Upper lobe of right lung (tissue), 1 donor: ENCODE results near the gene SPRR1A. TPM values are rescaled to one million over a fixed set of nuclear protein-coding genes. Genes with fewer than 3 reads are reported as not detected.

Source experiments
- ATAC-seq: fragments of 200-7000 bp; cut with Tn5 transposase; one replicate; pipeline ENCODE4 v1.9.1; 2020; ENCODE audit warnings: mild to moderate bottlenecking, moderate library complexity
- DNase-seq: peaks from one replicate; pipeline ENCODE4 v3.0.0-alpha.2; 2020
- H3K27ac ChIP-seq: fragments of 200-600 bp; one replicate; pipeline ENCODE4 v1.8.0; 2022
- H3K27me3 ChIP-seq: fragments of 200-600 bp; one replicate; pipeline ENCODE4 v1.8.0; 2022; ENCODE audit warnings: mild to moderate bottlenecking
- H3K36me3 ChIP-seq: fragments of 200-600 bp; one replicate; pipeline ENCODE4 v1.8.0; 2022
- H3K4me1 ChIP-seq: fragments of 200-600 bp; one replicate; pipeline ENCODE4 v1.8.0; 2022
- H3K4me3 ChIP-seq: fragments of 200-600 bp; one replicate; pipeline ENCODE4 v1.8.0; 2022; ENCODE audit warnings: mild to moderate bottlenecking
- H3K9me3 ChIP-seq: fragments of 200-600 bp; one replicate; pipeline ENCODE4 v1.8.0; 2022
- CTCF ChIP-seq: fragments of 200-600 bp; IDR thresholded peaks from one replicate; pipeline ENCODE4 v1.8.0; 2022; ENCODE audit warnings: antibody characterized with exemption
- intact Hi-C: fragments of 100-400 bp; cut with DNase I; formaldehyde crosslinking; loops from one replicate; pipeline ENCODE4 v1.11.0; 2022
- total RNA-seq: library from RNA; stranded (reverse); fragmentation: NEBNext Ultra II Directional; extraction: Animal tissue kit (Norgen Biotek cat#: 25700); gene quantifications from one replicate; pipeline ENCODE4 v1.2.1, GENCODE V29; 2021
- donor health status: DM: no; HTN: yes; CAD: no; lungs with severe emphysema.

Gene SPRR1A
- total RNA-seq, 1 donor from 2014 or later: not detected

GRCh38 chr1:152959801-152960451 is 24.0 kb upstream of the SPRR1A start:
- no peak for TF ChIP-seq CTCF
- Histone ChIP-seq H3K4me3 (no peak overlapping the region), H3K27ac (no peak overlapping the region), H3K9me3 (no peaks in the 10 kb centered on the region), H3K27me3 (no peaks in the 10 kb centered on the region), H3K4me1 (no peaks in the 10 kb centered on the region), H3K36me3 (no peaks in the 10 kb centered on the region)
- DNase-seq (no peak), ATAC-seq (peak; percentile 17)
- intact Hi-C loops: no loop called here

GRCh38 chr1:152960452-152961044 is 23.3 kb upstream of the SPRR1A start:
- no peak overlapping the region for H3K4me3 ChIP-seq
- intact Hi-C loops: no loop called here
- ATAC-seq: peak; percentile 12
- H3K27ac ChIP-seq: no peak overlapping the region
- H3K27me3 ChIP-seq: no peaks in the 10 kb centered on the region
- no peaks in the 10 kb centered on the region for H3K4me1 ChIP-seq
- H3K36me3 ChIP-seq: no peaks in the 10 kb centered on the region
- no peaks in the 10 kb centered on the region for H3K9me3 ChIP-seq
- no peak for TF ChIP-seq CTCF
- DNase-seq: no peak

GRCh38 chr1:152961226-152961891 is 22.5 kb upstream of the SPRR1A start:
- no peak for TF ChIP-seq CTCF
- no peaks in the 10 kb centered on the region for H3K9me3 ChIP-seq
- H3K4me3 ChIP-seq: no peak overlapping the region
- no peaks in the 10 kb centered on the region for H3K27me3 ChIP-seq
- no peak overlapping the region for H3K27ac ChIP-seq
- ATAC-seq (no peak), DNase-seq (no peak)
- intact Hi-C loops: no loop called here
- H3K36me3 ChIP-seq: no peaks in the 10 kb centered on the region
- H3K4me1 ChIP-seq: no peaks in the 10 kb centered on the region

- no peaks in the 10 kb centered on the region for H3K9me3 ChIP-seq
- intact Hi-C loops: no loop called here
- no peak for DNase-seq
These were observed 20.9 kb upstream of the SPRR1A start for GRCh38 chr1:152962876-152963415.

GRCh38 chr1:152964536-152964935 is 19.3 kb upstream of the SPRR1A start:
- H3K27ac ChIP-seq: no peak overlapping the region
- no peak for ATAC-seq
- DNase-seq: no peak
- no peaks in the 10 kb centered on the region for H3K36me3 ChIP-seq
- intact Hi-C loops: no loop called here
- no peaks in the 10 kb centered on the region for H3K4me1 ChIP-seq
- H3K27me3 ChIP-seq: no peaks in the 10 kb centered on the region
- H3K4me3 ChIP-seq: no peak overlapping the region
- TF ChIP-seq CTCF: no peak
- H3K9me3 ChIP-seq: no peaks in the 10 kb centered on the region

More at GRCh38 chr1:152962876-152963415, 20.9 kb upstream of the SPRR1A start:
- TF ChIP-seq CTCF: no peak
- H3K4me1 ChIP-seq: no peaks in the 10 kb centered on the region
- no peaks in the 10 kb centered on the region for H3K36me3 ChIP-seq
- no peak overlapping the region for H3K4me3 ChIP-seq
- H3K27ac ChIP-seq: no peak overlapping the region
- H3K27me3 ChIP-seq: no peaks in the 10 kb centered on the region
- no peak for ATAC-seq
